HK-2 (cell line): ENCODE results near the gene EYS.

ENCODE experiments used
- DNase-seq: peaks from one replicate; pipeline ENCODE4 v3.0.0-alpha.2; 2018; ENCODE audit not compliant: unreplicated experiment

The EYS gene

DNA sequence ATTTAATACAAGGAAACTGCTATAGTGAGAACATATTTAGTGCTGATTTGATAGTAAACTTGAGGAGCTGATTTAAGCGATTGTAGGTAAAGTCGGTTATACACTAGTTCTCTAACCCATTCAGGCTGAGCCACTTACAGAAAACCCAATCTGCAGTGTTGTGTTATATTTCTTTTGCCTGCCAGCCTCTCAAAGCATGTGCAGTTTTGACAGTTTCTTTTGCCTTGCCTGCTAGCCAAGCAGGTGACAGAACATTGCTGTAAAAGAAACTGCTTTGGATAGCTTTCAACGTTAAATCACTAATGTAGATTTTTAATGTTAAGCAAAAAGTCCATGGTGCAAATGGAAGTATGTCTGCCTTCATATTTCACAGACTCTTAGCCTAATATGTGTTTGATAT is 982.9 kb downstream of the EYS start:
- DNase-seq, result no peak

DNA sequence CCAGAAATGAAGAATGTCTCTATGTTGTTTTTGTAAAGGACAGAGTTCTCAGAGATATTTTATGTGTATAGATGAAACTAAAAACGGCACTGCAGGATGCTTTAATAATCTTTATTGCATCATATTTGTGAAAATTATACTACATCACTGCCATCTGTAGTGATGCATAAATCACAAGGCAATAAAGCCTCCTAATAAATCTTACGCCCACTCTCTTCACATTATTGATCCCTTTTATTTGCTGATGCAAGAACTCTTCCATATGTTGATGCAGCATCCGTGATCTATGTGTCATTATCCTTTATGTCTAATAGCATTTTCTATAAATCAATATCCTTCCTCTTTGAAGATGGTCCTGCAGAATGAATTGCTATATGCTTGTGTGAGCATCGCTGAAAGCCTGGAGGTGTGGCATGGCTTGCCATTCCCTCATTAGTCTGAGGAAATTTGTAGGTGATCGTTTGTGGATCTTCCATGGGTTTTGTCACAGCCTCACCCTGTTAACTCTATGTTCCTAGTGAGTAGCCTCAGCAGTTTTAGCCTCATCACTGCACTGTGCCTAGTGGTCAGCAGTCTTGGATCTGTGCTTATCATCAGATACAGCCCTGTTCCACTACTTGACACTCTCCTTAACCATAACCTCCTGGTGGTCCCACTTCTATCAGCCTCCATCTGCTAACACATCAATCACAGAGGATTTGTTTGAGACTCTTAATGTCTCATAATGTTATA is 983.5 kb downstream of the EYS start:
- DNase-seq, result no peak

DNA sequence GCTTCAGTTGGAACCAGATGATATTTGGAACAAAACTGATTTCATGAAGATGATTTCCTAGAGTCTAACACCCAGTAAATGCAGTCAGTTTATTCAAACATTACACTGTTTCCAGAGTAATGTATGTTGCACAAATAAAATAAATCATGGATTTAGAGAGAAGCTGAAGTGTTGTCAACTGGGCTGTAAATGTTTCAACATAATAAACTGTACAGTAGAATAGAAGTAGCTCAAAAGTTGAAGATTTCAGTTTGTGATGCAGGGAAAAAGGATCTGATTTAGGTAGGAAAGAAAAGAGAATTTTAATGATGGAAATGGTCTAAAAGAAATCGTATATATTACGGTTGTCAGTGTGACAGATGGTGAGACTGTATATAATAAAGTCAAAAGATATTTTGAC is 985.2 kb downstream of the EYS start:
- no peak for DNase-seq

DNA sequence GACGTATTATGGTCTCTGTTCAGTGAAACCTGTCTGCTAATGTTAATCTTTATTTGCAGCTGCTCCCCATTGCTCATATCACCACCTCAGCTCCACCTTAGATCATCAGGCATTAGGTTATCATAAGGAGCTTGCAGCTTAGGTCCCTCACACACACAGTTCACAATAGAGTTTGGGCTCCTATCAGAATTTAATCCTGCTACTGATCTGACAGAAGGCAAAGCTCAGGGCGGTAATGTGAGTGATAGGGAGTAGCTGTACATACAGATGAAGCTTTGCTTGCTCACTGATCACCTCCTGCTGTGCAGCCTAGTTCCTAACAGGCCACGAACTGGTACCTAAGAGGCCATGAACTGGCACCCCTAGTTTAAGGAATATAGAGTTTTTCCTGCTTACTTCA is 989.7 kb downstream of the EYS start:
- no peak for DNase-seq

DNA sequence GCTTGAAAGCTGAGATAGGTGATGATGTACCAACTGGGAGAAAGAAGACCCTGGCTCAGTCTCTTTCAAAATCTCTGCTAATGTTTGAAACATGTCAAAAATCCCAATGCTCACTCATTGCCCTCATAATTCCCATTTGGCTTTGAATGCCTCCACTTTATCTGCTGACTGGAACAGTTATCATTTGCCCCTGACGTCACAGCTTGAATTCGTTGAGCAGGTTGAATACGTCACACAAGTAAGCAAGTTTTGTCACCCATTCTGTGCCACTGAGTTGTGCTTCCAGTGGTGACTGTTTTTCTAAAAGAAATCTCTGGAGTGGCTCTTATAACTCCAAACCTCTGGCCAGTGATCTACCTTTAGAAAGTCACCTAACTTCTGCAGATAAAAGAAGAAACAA is 991.4 kb downstream of the EYS start:
- DNase-seq, result no peak

DNA sequence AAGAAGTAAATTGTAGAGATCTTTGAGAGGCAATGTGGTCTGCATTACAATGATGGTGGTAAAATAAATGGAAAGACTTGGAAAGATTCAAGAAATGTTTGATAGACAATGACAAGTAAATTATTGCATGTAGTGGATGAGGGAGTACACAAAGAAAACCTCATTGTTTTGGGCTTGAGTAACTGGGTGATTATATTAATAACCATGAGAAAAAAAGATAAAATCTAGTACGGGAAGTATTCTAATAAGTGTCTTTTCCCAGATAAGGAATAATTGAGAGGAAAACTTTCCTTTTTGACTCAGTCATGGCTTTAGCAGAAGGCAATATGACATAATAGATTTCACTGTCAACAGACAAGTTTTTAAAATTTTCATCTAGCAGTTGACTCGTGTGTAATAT is 993.0 kb downstream of the EYS start:
- no peak for DNase-seq

DNA sequence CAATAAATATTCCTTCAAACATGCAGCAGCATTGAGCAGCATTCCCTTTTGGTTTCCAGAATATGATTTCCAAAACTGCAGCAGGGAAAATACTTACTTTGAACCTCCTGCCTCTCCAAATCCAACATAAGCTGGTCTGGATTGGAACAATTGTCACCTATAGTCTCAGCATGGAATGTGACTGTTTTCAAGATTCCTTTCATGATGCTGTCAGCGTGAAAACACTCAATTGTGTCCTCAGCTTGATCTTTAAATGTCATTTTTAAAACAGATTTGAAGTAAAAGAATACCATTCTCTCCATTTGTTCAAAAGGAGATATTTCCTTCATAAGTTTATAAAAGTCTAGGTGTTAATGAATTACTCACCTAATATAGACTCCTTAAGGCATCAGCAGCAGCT is 993.9 kb downstream of the EYS start:
- DNase-seq, result no peak

DNA sequence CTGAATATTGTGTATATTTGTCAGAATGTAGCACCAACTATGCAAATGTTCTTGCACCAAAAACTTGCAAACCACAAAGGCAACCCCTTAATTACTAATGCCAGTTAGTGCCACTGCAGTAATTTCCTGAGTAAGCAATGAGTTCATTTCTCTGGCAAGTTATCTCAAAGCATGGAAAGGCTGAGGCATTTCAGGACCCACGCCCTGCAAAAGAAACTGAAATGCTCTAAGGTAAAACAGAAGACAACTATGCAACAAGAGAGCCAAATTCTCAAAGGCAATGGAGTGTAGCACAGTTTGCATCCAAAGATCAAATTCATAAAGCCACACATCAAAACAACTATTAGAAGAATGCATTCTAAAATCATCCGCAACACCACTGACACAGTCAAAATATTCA is 994.4 kb downstream of the EYS start:
- no peak for DNase-seq

DNA sequence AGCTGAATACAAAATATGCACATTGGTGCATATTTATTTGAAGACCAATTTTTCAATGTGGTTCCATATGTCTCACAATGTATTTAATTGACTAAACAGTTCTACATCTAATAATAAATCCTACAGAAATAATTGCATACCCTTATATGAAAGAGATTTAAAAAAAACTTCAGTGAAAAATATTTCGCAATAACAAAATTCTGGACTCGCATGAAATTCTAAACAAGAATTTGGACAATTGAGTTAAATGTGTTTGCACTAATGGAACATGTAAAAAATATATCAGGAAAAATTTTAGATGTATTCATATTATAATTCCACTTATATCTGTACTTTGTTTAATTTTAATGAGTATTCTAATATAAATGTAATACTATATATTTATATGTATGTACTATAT is 1003.1 kb downstream of the EYS start:
- no peak for DNase-seq

DNA sequence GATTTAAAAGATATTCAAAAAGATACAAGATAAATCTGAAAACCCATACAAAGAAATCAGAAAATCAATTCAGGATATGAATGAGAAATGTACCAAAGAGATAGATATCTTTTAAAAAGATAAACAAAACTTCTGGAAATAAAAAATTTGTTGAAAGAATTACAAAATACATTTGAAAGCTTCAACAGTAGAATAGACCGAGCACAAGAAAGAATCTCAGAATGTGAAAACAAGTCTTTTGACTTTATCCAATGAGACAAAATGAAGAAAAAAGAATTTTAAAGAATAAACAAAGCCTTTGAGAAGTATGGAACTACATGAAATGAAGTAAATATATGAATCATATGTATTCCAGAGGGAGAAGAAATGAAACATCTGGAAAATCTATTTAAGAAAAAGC is 1011.0 kb downstream of the EYS start:
- no peak for DNase-seq

DNA sequence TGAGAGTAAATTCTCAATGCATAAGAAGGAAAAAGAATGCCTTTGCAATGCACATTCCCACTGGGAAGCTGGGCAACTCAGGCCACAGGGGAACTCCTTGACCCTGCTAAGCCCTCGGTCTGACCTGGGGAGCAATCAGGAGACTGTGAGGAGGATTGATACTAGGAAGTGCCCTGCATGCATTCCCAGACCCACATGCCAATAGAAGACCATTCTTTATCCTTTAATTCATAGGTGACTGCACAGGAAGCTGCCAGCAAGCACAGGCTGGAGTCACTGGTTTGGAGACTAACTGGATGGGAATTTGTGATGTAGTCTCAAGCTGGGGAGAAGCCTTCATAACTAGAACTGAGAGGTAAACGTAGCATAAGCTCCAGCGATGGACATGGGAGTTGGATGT is 1012.7 kb downstream of the EYS start:
- DNase-seq, result peak; percentile 65

DNA sequence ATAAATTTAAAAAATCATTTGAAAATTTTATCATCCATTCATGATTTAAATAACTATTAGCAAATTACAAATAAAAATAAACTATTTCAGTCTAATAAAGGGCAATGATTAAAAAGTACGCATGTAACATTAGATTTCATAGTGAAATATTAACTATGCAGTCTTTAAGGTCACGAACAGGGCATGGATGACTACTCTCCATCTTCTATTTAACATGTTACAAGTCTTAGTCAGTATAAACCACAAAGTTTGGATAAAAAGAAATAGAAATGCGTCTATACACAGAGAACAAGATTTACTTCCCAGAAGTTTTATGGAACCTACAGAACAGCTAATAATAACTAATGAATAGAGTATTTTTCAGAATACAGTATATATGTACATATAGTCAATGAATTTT is 1016.0 kb downstream of the EYS start:
- no peak for DNase-seq

DNA sequence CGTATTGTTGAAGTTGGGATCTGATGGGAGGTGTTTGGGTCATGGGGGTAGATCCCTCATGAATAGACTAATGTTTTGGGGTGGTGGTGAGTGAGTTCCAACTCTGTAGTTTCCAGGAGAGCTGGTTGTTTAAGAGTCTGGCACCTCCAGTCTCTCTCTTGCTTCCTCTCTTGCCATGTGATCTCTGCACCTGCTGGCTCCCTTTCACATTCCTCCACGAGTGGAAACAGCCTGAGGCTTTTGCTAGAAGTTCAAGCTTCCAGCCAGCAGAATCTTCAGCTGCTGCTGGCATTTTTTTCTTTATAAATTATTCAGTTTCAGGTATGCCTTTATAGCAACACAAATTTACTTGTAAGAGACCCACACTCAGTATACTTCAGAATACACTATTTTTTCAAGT is 1021.6 kb downstream of the EYS start:
- DNase-seq, result no peak

DNA sequence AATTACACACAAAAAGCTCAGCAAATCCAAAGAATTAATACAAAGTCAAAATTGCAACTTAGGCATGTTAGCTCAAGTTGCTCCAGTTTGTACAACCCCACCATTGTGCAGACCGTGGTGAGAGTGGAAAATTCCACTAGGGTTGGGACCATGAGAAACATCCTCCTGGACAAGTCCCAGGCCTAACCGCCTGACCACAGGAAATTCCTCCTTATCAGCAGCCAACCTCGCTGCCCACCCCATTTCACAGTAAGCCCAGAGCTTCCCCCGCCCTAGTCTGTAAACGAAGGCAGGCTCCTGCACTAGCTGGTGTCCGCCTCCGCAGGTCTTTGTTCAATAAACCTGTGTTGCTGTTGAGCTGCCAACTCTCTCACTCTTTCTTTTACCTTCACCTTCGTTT is 1023.3 kb downstream of the EYS start:
- DNase-seq, result peak; percentile 68

DNA sequence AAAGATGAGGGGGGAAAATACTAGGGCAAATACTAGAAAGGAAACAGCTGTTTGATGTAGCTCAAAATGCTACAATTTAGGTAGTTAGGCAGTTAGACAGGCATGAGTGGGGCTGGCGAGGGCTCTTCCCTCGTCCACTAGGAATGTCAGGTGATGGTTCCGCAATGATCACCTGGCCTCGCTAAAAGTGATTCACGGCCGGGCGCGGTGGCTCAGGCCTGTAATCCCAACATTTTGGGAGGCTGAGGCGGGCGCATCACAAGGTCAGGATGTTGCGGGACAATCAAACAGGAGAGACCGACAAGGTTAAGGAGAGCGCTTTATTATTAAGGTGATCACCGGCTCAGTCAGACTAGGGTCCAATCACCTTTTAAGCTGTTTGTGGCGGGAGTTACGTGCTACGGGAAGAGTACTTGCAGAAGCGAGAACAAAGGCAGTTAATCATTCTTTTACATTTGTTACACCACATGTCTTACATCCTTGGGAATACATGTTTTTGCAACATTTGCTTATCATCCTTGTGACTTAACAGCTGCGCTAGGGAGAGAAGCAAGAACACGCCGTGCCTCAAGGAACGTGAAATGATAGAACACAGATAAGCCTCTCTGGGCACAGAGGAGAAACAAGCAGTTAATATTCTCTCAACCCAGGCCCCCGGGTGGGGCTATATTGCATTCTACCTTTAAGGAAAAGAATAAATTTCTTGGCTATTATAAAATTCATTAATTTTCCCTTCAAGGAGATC is 1025.4 kb downstream of the EYS start:
- DNase-seq, result no peak

DNA sequence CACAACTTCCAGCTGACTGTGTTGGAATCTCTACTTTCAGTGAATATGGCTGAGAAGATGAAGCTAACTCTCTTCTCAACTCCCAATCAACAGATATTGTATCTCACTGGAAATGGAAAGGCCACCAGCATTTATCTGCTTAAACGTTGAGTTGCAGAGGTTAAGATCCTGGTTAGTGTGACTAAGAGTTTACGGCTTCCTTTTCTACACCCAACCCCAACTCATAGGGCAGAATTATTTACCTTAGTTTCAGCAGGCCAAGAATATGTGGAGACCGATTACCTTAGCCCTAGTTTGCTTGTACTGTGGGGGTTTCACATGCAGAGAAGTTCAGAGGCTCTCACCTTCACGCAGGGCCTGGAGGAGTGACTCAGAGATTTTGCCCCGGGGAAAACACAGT is 1026.6 kb downstream of the EYS start:
- no peak for DNase-seq

DNA sequence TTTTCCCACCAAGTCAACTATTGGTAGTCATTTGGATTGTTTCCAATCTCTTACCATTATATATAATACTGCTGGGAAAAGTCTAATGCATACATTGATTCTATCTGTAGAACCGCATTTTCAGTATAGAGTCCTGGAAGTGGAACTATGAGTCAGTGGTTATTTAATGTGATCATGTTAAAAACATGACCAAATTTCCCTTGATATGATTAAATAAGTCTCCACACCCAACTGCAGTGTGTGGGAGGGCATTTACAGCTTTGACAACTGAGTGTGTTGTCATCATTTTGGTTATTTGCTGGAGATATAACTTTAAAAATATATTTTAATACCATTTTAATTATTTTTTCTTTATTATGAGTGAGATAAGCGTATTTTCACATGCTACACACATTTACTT is 1027.6 kb downstream of the EYS start:
- DNase-seq, result no peak

DNA sequence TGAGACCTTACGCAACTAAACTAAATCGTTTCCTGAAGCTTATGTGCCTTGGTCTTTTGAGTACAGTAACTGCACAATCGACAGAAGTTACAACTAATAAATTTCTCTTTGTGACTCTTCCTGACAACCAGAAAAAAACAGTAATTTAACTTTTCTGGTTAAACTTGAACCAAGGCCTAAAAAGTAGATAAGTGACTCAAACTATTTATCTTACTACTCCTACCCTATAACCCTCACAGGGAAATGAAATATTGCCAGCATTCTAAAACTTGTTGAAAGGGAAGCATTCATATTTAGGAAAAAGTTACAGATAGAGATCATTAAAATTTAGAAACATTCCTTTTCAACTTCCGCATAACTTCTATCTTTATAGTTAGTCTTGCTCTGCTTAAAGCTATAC is 1034.4 kb downstream of the EYS start:
- DNase-seq, result no peak

DNA sequence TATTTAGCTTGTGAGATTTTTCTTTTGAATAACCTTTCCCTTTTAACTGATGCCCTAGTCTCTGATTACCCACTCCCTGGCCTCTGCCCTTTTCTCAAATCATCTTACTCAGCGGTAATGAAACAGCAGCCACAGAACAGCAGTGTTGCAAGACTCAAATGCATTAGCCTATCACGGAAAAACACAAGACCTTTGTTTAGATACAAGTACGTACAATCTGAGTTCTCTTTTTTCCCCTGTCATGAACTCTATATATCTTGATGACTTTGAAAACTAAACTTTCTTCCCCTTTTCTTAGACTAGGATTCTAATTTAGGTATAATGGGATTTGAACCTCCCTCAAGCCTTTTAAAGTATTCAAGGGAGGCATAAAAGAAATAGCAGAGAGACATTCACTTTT is 1034.9 kb downstream of the EYS start:
- DNase-seq, result no peak

DNA sequence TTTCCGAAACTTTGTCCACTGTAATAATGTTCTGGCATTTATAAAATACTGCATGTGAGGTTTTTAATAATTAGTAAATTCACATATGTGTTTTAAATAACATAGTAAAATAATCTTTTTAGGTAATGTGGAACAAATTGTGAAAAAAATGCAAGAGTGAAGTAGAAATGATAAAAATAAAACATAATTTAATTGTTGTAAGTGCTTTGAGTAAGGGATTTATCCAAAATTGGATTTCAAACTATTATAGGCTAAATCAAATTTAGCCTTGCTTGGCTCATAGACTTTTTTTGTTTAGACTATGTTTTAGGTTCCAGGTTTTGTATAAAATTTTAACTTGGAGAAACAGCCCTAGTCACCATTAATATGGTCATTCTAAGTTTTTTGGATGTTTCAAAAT is 1041.9 kb downstream of the EYS start:
- DNase-seq, result no peak

DNA sequence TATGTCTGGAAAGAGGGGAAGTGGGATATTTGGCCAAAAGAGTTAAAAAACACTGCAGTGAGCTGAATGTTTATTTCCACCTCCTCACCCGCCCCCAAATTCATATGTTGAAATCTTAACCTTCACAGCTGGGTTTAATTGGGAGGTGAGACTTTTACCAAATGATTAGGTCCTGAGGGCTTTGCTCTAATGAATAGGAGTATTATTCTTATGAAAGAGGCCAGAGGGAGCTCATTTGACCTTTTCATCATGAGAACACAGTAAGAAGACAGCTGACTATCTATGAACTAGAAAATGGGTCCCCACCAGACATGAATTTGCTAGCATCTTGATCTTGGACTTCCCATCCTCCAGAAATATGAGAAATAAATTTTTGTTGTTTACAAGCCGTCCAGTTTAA is 1042.5 kb downstream of the EYS start:
- no peak for DNase-seq

DNA sequence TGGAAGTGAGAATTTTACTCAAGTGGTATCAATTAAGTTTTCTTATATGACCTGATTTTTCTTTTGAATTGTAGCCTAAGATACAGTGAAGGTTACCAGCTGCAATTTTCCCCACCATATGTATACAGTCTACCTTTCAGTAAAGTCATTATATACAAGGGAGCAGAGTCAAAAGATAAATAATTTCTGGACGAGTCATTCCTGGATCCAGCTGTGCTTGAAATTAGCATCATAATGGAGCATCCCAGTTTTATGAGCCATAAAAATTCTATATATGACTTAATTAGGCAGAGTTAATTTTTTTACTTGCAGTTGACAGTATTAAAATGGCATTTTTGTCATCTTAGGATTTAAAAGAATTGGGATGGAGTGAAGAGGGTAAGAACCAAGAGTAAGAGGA is 1063.0 kb downstream of the EYS start:
- DNase-seq, result no peak

DNA sequence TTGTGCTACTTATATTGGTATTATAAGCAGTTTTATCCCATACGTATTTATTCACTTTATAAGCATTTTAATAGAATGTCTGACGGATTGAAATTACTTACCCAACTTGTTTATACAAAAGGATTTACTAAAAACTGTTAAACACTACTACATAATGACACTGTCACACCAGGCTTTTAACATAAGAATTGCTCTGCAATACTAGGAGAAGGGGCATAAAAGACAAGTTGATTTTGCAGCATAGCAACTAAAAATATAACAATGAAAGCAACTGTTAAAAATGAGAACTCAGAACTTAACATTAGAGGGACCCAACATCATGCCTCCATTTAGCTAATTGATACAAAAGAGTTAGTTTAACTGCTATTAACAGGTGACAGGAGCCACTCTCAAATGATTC is 1076.1 kb downstream of the EYS start:
- DNase-seq, result no peak

DNA sequence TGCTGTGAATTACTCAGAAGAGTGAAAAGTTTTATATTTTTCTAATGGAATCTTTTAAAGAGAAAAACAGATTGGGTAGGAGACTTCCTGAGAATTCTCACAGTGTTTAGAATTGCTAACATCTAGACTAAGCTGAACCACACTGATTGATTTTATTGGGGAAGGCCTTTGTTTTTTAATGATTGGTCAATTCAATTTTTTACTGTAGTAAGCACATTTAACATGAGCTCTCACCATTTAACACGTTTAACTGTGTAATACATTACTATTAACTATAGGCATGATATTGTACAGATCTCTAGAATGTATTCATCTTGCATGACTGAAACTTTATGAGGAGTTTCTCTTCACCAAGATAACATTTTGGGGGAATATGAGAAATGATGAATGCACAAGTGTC is 1084.1 kb downstream of the EYS start:
- DNase-seq, result no peak
